Kidney (tissue), 14 donors: ENCODE results near the gene SH3PXD2A. TPM values are rescaled to one million over a fixed set of nuclear protein-coding genes. Genes with fewer than 3 reads are reported as not detected.

Experiments used
- DNase-seq, 5 donors: peaks; one replicate each; pipeline ENCODE4 v3.0.0-alpha.2; 2013 to 2020
- FAIRE-seq: peaks from 2 replicates; lab custom pipeline; 2012; peaks lifted over from hg19 to GRCh38; lab: Jason Lieb, UNC
- H3K27ac ChIP-seq, 2 donors: one replicate each; pipeline ENCODE4 v1.7.0; 2013; ENCODE audit warnings: low read depth in 2 of 2, low read length in 2 of 2, inconsistent platforms in 1 of 2
- H3K27me3 ChIP-seq: one replicate; pipeline ENCODE4 v1.7.1; 2013; ENCODE audit warnings: low read length, inconsistent platforms; ENCODE audit not compliant: control insufficient read depth, insufficient read depth
- H3K36me3 ChIP-seq, 3 donors: one replicate each; pipeline versions ENCODE4 v1.7.0 to v1.7.1; 2013; ENCODE audit warnings: low read length in 3 of 3, control low read depth in 1 of 3, inconsistent platforms in 1 of 3; ENCODE audit not compliant: insufficient read depth in 3 of 3, control insufficient read depth in 2 of 3
- H3K4me1 ChIP-seq, 3 donors: one replicate each; pipeline versions ENCODE4 v1.7.0 to v1.7.1; 2013; ENCODE audit warnings: low read length in 3 of 3, inconsistent platforms in 1 of 3, low read depth in 1 of 3; ENCODE audit not compliant: control insufficient read depth in 2 of 3, insufficient read depth in 2 of 3
- H3K4me3 ChIP-seq, 3 donors: one replicate each; pipeline versions ENCODE4 v1.7.0 to v1.8.1; 2013; ENCODE audit warnings: low read length in 3 of 3, control low read depth in 1 of 3, inconsistent platforms in 1 of 3
- H3K9ac ChIP-seq, 3 donors: one replicate each; pipeline versions ENCODE4 v1.7.0 to v1.7.1; 2013; ENCODE audit warnings: low read length in 3 of 3, control low read depth in 1 of 3, inconsistent platforms in 1 of 3
- H3K9me3 ChIP-seq, 3 donors: one replicate each; pipeline versions ENCODE4 v1.7.0 to v1.7.1; 2013; ENCODE audit warnings: low read length in 3 of 3, control low read depth in 1 of 3, inconsistent platforms in 1 of 3; ENCODE audit not compliant: control insufficient read depth in 2 of 3, insufficient read depth in 1 of 3
- CTCF ChIP-seq: IDR thresholded peaks from 3 replicates; pipeline ENCODE4 v1.5.1; 2012; ENCODE audit warnings: mild to moderate bottlenecking, moderate library complexity, borderline replicate concordance; ENCODE audit not compliant: insufficient read depth; ENCODE audit errors: extremely low read depth
- intact Hi-C: fragments of 100-400 bp; cut with DNase I; formaldehyde crosslinking; loops from one replicate; pipeline ENCODE4 v1.11.1; 2022
- polyA plus RNA-seq: library from polyadenylated mRNA; stranded (reverse); fragments of 350-450 nt; fragmentation: Illumina TruSeq; extraction: RNeasy Lipid Tissue Mini Kit (QIAGEN cat#74804); gene quantifications from one replicate; pipeline ENCODE4 v1.2.3, GENCODE V29; 2014; ENCODE audit warnings: low read depth, low replicate concordance; ENCODE audit not compliant: insufficient read depth
- total RNA-seq: library from RNA; stranded (reverse); fragmentation: NEBNext Ultra II Directional; extraction: Animal tissue kit (Norgen Biotek cat#: 25700); gene quantifications from one replicate; pipeline ENCODE4 v1.2.1, GENCODE V29; 2021
- donor health status: control.
- donor health status: control.
- donor health status: control.
- donor health status: control.
- donor health status: control.
- donor health status: DM: yes; HTN: yes; CAD: no.
- donor health status: Normal renal cell carcinoma (clear cell type).

Gene SH3PXD2A
- total and polyA plus RNA-seq, 2 donors from 2014 or later = 2.4 to 20.1 TPM

GRCh38 chr10:103736763-103737162 lies 118.6 kb downstream of the SH3PXD2A start:
- Histone ChIP-seq H3K27ac (no peak overlapping the region), H3K27me3 (no peaks in the 10 kb centered on the region), H3K9me3 (no peaks in the 10 kb centered on the region), H3K36me3 (no peaks in the 10 kb centered on the region), H3K4me1 (peaks cover 0 to 10% (median 7%) of the 10 kb centered on the region in 3 donors), H3K9ac (no peak overlapping the region), H3K4me3 (no peak overlapping the region)
- intact Hi-C loops = no loop called here
- TF ChIP-seq CTCF = no peak
- FAIRE-seq (no peak), DNase-seq (peak in 1 of 5 donors; percentile 12)

- intact Hi-C loops = no loop called here
- H3K27ac ChIP-seq = no peak overlapping the region
- H3K4me3 ChIP-seq = no peak overlapping the region
Measured at GRCh38 chr10:103736044-103736443, 119.3 kb downstream of the SH3PXD2A start.

GRCh38 chr10:103734731-103735130 lies 120.6 kb downstream of the SH3PXD2A start:
- Histone ChIP-seq H3K9ac (no peak overlapping the region), H3K9me3 (no peaks in the 10 kb centered on the region), H3K27me3 (no peaks in the 10 kb centered on the region), H3K4me1 (peaks cover 0 to 13% (median 7%) of the 10 kb centered on the region in 3 donors), H3K27ac (no peak overlapping the region), H3K36me3 (no peaks in the 10 kb centered on the region), H3K4me3 (no peak overlapping the region)
- intact Hi-C loops = no loop called here
- no peak for TF ChIP-seq CTCF
- DNase-seq (no peak), FAIRE-seq (no peak)

More at GRCh38 chr10:103736044-103736443, 119.3 kb downstream of the SH3PXD2A start:
- peaks cover 0 to 13% (median 7%) of the 10 kb centered on the region in 3 donors for H3K4me1 ChIP-seq
- H3K9me3 ChIP-seq = no peaks in the 10 kb centered on the region
- H3K9ac ChIP-seq = no peak overlapping the region
- H3K36me3 ChIP-seq = no peaks in the 10 kb centered on the region
- H3K27me3 ChIP-seq = no peaks in the 10 kb centered on the region
- no peak for TF ChIP-seq CTCF
- FAIRE-seq (no peak), DNase-seq (no peak)

GRCh38 chr10:103733045-103733419 lies 122.3 kb downstream of the SH3PXD2A start:
- Histone ChIP-seq H3K27ac (no peak overlapping the region), H3K27me3 (no peaks in the 10 kb centered on the region), H3K36me3 (no peaks in the 10 kb centered on the region), H3K4me1 (peaks cover 0 to 13% (median 7%) of the 10 kb centered on the region in 3 donors), H3K9me3 (no peaks in the 10 kb centered on the region), H3K9ac (no peak overlapping the region), H3K4me3 (no peak overlapping the region)
- intact Hi-C loops = no loop called here
- no peak for TF ChIP-seq CTCF
- DNase-seq = no peak
- FAIRE-seq = no peak
